ENCODE results near the gene DTNBP1.

DNA sequence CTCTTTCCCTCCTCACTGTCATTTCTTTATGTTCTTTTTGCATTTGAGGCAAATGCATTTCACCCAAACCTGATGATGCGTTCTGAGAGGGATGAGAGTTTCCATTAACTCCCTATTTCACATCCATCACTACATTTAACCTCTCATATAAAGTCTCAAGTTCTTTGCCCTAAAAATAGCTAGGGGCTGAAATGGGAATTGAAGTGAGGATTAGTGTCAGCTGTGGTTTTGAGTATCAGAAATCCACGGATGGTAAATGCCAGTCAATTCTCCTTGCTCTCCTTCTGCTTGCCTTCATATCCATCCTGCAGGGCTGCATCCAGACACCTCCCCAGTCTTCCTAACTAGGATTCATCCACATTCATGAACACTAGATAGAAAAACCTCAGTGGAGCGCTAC, 10.0 kb upstream of the DTNBP1 start:
- TF ChIP-seq POLR2A (IDR thresholded peaks at IDR 0.05; ENCODE audit: low read length): no peak
- no peak for TF ChIP-seq GATA1 (IDR thresholded peaks at IDR 0.05; ENCODE audit: low read depth, low read length)

Data from erythroblast (primary cell).